Endothelial cell of umbilical vein (primary cell): ENCODE measurements around the gene ABCC1. TPM values are rescaled to one million over a fixed set of nuclear protein-coding genes. Genes with fewer than 3 reads are reported as not detected.

Experiments
- BruUV-seq: library from RNA; stranded (reverse); fragments of 400-500 nt; replicated peaks from 2 replicates; lab custom pipeline; 2021; lab: Mats Ljungman, UMichigan
- CTCF ChIA-PET: fragments of 300-600, 350-600 bp; sonication (Branson Sonifier 250); formaldehyde crosslinking; loops from one replicate; lab custom pipeline; 2021; ENCODE audit warnings: antibody characterized with exemption, inconsistent platforms; lab: Charles Lee
- POLR2A ChIA-PET: fragments of 300-600, 350-600 bp; sonication (Branson Sonifier 250); formaldehyde crosslinking; loops from one replicate; lab custom pipeline; 2021; ENCODE audit warnings: antibody characterized with exemption, inconsistent platforms; lab: Charles Lee
- DNase-seq: peaks from one replicate; pipeline ENCODE4 v3.0.0-alpha.2; 2011; ENCODE audit warnings: low read depth, low spot score
- FAIRE-seq: peaks from 2 replicates; lab custom pipeline; 2011; peaks lifted over from hg19 to GRCh38; lab: Jason Lieb, UNC
- H2AFZ ChIP-seq: 2 replicates; pipeline ENCODE4 v1.6.0; 2012; ENCODE audit warnings: low read depth, low read length, control low read depth, inconsistent platforms
- H3K27ac ChIP-seq: 2 replicates; pipeline ENCODE4 v1.5.1; 2011; ENCODE audit warnings: low read depth, mild to moderate bottlenecking, control low read depth, low read length, moderate library complexity; ENCODE audit not compliant: insufficient read depth
- H3K27me3 ChIP-seq, 2 experiments: 2 replicates each; pipeline versions ENCODE4 v1.6.0 to v1.6.1; 2011; ENCODE audit warnings: low read length in 2 of 2, mixed read lengths in 1 of 2; ENCODE audit not compliant: control insufficient read depth in 2 of 2, insufficient read depth in 2 of 2
- H3K36me3 ChIP-seq, 2 experiments: 2 replicates in 1 of 2; 3 replicates in 1 of 2; pipeline ENCODE4 v1.5.1; 2011; ENCODE audit warnings: low read length in 2 of 2, mild to moderate bottlenecking in 1 of 2, moderate library complexity in 1 of 2; ENCODE audit not compliant: control insufficient read depth in 2 of 2, insufficient read depth in 2 of 2; ENCODE audit errors: extremely low read depth in 1 of 2
- H3K4me1 ChIP-seq: 3 replicates; pipeline ENCODE4 v1.5.1; 2011; ENCODE audit warnings: mild to moderate bottlenecking, low read length; ENCODE audit not compliant: control insufficient read depth, insufficient read depth; ENCODE audit errors: extremely low read depth
- H3K4me2 ChIP-seq: 2 replicates; pipeline ENCODE4 v1.6.1; 2011; ENCODE audit warnings: low read length, control low read depth, mixed read lengths; ENCODE audit not compliant: insufficient read depth
- H3K4me3 ChIP-seq, 3 experiments: fragments of 200-600 bp in 1 of 3; sonication (generic), shearing (Covaris generic) in 1 of 3; replicated peaks in 1 of 3; 2 replicates each; pipeline ENCODE4 v1.5.1; 2011 to 2016; ENCODE audit warnings: control low read depth in 3 of 3, low read length in 3 of 3, mild to moderate bottlenecking in 2 of 3, inconsistent platforms in 1 of 3, low read depth in 1 of 3, moderate library complexity in 1 of 3; ENCODE audit not compliant: insufficient read depth in 1 of 3
- H3K79me2 ChIP-seq: 2 replicates; pipeline ENCODE4 v1.6.0; 2012; ENCODE audit warnings: low read length, inconsistent platforms; ENCODE audit not compliant: control insufficient read depth, insufficient read depth
- H3K9ac ChIP-seq: replicated peaks from 2 replicates; pipeline ENCODE3; 2011; ENCODE audit warnings: low read length, control low read depth; ENCODE audit not compliant: insufficient read depth; ENCODE audit errors: extremely low read depth
- H3K9me1 ChIP-seq: replicated peaks from 3 replicates; pipeline ENCODE4 v1.6.0; 2011; ENCODE audit warnings: mild to moderate bottlenecking, low read length; ENCODE audit not compliant: control insufficient read depth, insufficient read depth; ENCODE audit errors: extremely low read depth
- H3K9me3 ChIP-seq: replicated peaks from 2 replicates; pipeline ENCODE4 v1.5.1; 2012; ENCODE audit warnings: low read length, inconsistent platforms; ENCODE audit not compliant: control insufficient read depth, insufficient read depth
- H4K20me1 ChIP-seq: replicated peaks from 2 replicates; pipeline ENCODE3; 2011; ENCODE audit warnings: mild to moderate bottlenecking, low read length; ENCODE audit not compliant: control insufficient read depth, insufficient read depth; ENCODE audit errors: extremely low read depth
- CTCF ChIP-seq, 2 donors: IDR thresholded peaks; 1 replicate in 1 of 2; 2 replicates in 1 of 2; pipeline ENCODE4 v1.5.1; 2011; ENCODE audit warnings: low read length in 2 of 2, mild to moderate bottlenecking in 2 of 2, moderate library complexity in 2 of 2, control low read depth in 1 of 2, inconsistent platforms in 1 of 2, low read depth in 1 of 2; ENCODE audit not compliant: insufficient read depth in 1 of 2; ENCODE audit errors: extremely low read depth in 1 of 2
- EZH2 ChIP-seq: IDR thresholded peaks from 2 replicates; pipeline ENCODE4 v1.6.1; 2012; ENCODE audit warnings: borderline replicate concordance, low read depth, mild to moderate bottlenecking, moderate library complexity, low read length, inconsistent platforms; ENCODE audit not compliant: severe bottlenecking
- FOS ChIP-seq: IDR thresholded peaks from 2 replicates; pipeline ENCODE4 v1.6.1; 2011; ENCODE audit warnings: mild to moderate bottlenecking, low read length, moderate library complexity, borderline replicate concordance; ENCODE audit not compliant: insufficient read depth
- GATA2 ChIP-seq: IDR thresholded peaks from 2 replicates; pipeline ENCODE4 v1.7.0; 2011; ENCODE audit warnings: low read depth, mild to moderate bottlenecking, moderate library complexity, mixed read lengths, low read length; ENCODE audit not compliant: insufficient read length, insufficient read depth
- JUN ChIP-seq: IDR thresholded peaks from 2 replicates; pipeline ENCODE4 v1.6.1; 2011; ENCODE audit warnings: borderline replicate concordance, low read depth; ENCODE audit not compliant: insufficient read length, insufficient read depth
- MAX ChIP-seq: IDR thresholded peaks from 2 replicates; pipeline ENCODE4 v1.6.1; 2011; ENCODE audit not compliant: insufficient read depth, insufficient read length
- MYC ChIP-seq: IDR thresholded peaks from one replicate; pipeline ENCODE4 v1.6.1; 2011; ENCODE audit warnings: mild to moderate bottlenecking, low read depth, low read length
- POLR2A ChIP-seq: IDR thresholded peaks from 2 replicates; pipeline ENCODE4 v1.6.1; 2012; ENCODE audit warnings: low read depth, mild to moderate bottlenecking, control low read depth, low read length
- POLR2AphosphoS5 ChIP-seq: IDR thresholded peaks from 2 replicates; pipeline ENCODE4 v1.6.1; 2012; ENCODE audit warnings: low read depth, mild to moderate bottlenecking, control low read depth, low read length, moderate library complexity; ENCODE audit not compliant: insufficient read depth
- dilution Hi-C: fragments of 300-500 bp; cut with MboI; formaldehyde crosslinking; loops from one replicate; pipeline ENCODE4 v1.15.0; 2019; ENCODE audit warnings: low sequenced_read_pairs; ENCODE audit not compliant: extremely low pct_ligation_motif_present
- intact Hi-C: fragments of 100-400 bp; cut with micrococcal nuclease; formaldehyde crosslinking; loops from one replicate; pipeline ENCODE4 v1.10.0; 2022
- polyA plus RNA-seq, 4 experiments: library from polyadenylated mRNA; depleted of rRNA in 3 of 4; stranded (reverse) in 3 of 4; unstranded in 1 of 4; fragments of >200 nt; gene quantifications; 2 replicates each; pipeline versions ENCODE4 v1.2.1 to v1.2.3, GENCODE V29; 2011 to 2012; ENCODE audit warnings: missing spikeins in 1 of 4
- total RNA-seq: library from RNA; stranded (reverse); gene quantifications from 2 replicates; pipeline ENCODE4 v1.2.3, GENCODE V29; 2021

ABCC1 gene
- total and polyA plus RNA-seq, 2 donors (not counting 3 experiments of a cell fraction or from before 2014, with no cell fraction given) = 46.1 to 89.2 TPM

- BruUV-seq = no TSS peak
- no peak overlapping the region for H3K9ac ChIP-seq
- no peaks in the 10 kb centered on the region for H3K9me1 ChIP-seq
- no peak overlapping the region for H3K4me3 ChIP-seq
- no peak overlapping the region for H2AFZ ChIP-seq
- POLR2A ChIA-PET = no interaction called here
- no peaks in the 10 kb centered on the region for H3K9me3 ChIP-seq
- H3K4me2 ChIP-seq = no peak overlapping the region
- no peak for DNase-seq
- no peaks in the 10 kb centered on the region for H3K79me2 ChIP-seq
- intact Hi-C loops = no loop called here
- H3K4me1 ChIP-seq = no peaks in the 10 kb centered on the region
- no peaks in the 10 kb centered on the region for H3K27me3 ChIP-seq
- H3K36me3 ChIP-seq = peaks cover 13 to 46% of the 10 kb centered on the region in 2 experiments
- dilution Hi-C loops = no loop called here
- TF ChIP-seq MAX (no peak), FOS (no peak), EZH2 (no peak), CTCF (IDR thresholded peaks at IDR 0.05; ENCODE audit: extremely low read depth in 1 of 2, insufficient read depth in 1 of 2, low read depth in 1 of 2, low read length in 2 of 2) (no peak), JUN (no peak), POLR2A (no peak), GATA2 (no peak), MYC (no peak), POLR2AphosphoS5 (no peak)
- CTCF ChIA-PET = interaction anchor here (0.9 to 1.3 kb wide), 4 partner anchors 46 to 199 kb away, joined by 3 to 5 read pairs (median 4); no protein-coding TSS in a partner anchor
- FAIRE-seq = no peak
- H4K20me1 ChIP-seq = no peaks in the 10 kb centered on the region
- H3K27ac ChIP-seq = no peak overlapping the region
Measured at GRCh38 chr16:16073891-16074881, 124.8 kb downstream of the ABCC1 start.
